Ovary (tissue), 3 donors: ENCODE data around the gene COL26A1.

Experiments used
- EP300 ChIP-seq: sonication (generic); formaldehyde crosslinking; IDR thresholded peaks from one replicate; pipeline ENCODE4 v1.6.1; 2017; ENCODE audit warnings: antibody characterized with exemption
- TF ChIP-seq, protein P1 (sequence below), 3 donors: fragments of 450-650 bp in 2 of 3; fragments of 200-600 bp in 1 of 3; IDR thresholded peaks; one replicate each; pipeline versions ENCODE4 v1.5.1 to v1.8.0; 2016 to 2022; ENCODE audit warnings: antibody characterized with exemption in 3 of 3, mild to moderate bottlenecking in 1 of 3
- donor health status: DM: no; HTN: no; CAD: no.

DNA sequence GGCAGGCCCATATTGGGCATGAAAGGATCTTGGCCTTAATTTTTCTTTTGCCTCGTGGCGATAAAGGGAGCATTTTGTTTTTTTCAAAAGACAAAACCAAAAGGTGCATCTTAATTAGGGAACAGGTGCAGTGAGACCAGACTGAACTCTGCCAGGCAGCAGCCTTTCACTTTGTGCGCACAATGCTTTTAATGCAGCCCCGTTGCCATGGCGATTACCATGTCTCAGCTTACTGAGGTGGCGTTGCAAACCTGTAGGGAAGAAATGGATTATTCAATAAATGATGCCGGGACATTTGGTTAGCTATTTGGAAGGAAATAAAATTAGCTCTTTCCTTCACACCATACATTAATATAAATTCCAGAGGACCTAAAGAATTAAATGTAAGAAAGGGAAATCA, 204.6 kb downstream of the COL26A1 start:
- TF ChIP-seq, protein P1, sequence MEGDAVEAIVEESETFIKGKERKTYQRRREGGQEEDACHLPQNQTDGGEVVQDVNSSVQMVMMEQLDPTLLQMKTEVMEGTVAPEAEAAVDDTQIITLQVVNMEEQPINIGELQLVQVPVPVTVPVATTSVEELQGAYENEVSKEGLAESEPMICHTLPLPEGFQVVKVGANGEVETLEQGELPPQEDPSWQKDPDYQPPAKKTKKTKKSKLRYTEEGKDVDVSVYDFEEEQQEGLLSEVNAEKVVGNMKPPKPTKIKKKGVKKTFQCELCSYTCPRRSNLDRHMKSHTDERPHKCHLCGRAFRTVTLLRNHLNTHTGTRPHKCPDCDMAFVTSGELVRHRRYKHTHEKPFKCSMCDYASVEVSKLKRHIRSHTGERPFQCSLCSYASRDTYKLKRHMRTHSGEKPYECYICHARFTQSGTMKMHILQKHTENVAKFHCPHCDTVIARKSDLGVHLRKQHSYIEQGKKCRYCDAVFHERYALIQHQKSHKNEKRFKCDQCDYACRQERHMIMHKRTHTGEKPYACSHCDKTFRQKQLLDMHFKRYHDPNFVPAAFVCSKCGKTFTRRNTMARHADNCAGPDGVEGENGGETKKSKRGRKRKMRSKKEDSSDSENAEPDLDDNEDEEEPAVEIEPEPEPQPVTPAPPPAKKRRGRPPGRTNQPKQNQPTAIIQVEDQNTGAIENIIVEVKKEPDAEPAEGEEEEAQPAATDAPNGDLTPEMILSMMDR (IDR thresholded peaks at IDR 0.05), result no peak
- no peak for TF ChIP-seq EP300
